Measurements from ENCODE around the gene MYH1. TPM values are rescaled to one million over a fixed set of nuclear protein-coding genes. Genes with fewer than 3 reads are reported as not detected.

Gene MYH1
- total RNA-seq, 4 donors from 2014 or later: 0.39 TPM; not detected in 3

DNA sequence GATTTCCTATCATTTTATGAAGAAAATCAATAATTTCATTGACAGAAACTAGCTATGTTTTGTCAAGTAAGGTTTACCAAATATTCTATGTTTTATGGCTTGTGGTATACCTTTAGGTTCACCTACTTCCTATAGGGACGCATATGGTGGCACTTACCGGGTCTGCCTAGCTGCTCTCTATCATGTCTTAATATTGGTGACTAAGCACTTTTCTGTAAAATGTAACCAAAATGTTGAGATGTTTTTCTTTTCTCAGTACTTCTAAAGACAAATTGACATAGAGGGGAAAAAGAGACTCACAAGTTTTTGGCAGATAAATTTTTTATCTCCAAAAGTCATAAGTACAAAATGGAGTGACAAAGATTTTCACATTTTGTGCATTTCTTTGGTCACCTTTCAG is 26.3 kb downstream of the MYH1 start:
- no peak for DNase-seq (ENCODE audit: low spot score in 2 of 2)
- WGBS, 2 donors: 93% methylated on average over 2 of the region's 2 CpGs
- Histone ChIP-seq H3K27me3 (no peaks in the 10 kb centered on the region), H3K9me3 (peaks cover 0 to 33% (median 5%) of the 10 kb centered on the region in 4 donors), H3K36me3 (no peaks in the 10 kb centered on the region), H3K4me3 (no peak overlapping the region), H3K4me1 (no peaks in the 10 kb centered on the region), H3K27ac (no peak overlapping the region)
- TF ChIP-seq, protein P1, sequence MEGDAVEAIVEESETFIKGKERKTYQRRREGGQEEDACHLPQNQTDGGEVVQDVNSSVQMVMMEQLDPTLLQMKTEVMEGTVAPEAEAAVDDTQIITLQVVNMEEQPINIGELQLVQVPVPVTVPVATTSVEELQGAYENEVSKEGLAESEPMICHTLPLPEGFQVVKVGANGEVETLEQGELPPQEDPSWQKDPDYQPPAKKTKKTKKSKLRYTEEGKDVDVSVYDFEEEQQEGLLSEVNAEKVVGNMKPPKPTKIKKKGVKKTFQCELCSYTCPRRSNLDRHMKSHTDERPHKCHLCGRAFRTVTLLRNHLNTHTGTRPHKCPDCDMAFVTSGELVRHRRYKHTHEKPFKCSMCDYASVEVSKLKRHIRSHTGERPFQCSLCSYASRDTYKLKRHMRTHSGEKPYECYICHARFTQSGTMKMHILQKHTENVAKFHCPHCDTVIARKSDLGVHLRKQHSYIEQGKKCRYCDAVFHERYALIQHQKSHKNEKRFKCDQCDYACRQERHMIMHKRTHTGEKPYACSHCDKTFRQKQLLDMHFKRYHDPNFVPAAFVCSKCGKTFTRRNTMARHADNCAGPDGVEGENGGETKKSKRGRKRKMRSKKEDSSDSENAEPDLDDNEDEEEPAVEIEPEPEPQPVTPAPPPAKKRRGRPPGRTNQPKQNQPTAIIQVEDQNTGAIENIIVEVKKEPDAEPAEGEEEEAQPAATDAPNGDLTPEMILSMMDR (IDR thresholded peaks at IDR 0.05): no peak
- TF ChIP-seq EP300 (IDR thresholded peaks at IDR 0.05) (no peak), POLR2A (IDR thresholded peaks at IDR 0.05) (no peak)

GRCh38 chr17:10482252-10482651 is 36.1 kb downstream of the MYH1 start:
- no peak overlapping the region for H3K27ac ChIP-seq
- no peaks in the 10 kb centered on the region for H3K4me1 ChIP-seq
- TF ChIP-seq, protein P1 (IDR thresholded peaks at IDR 0.05): no peak
- no peaks in the 10 kb centered on the region for H3K36me3 ChIP-seq
- peaks cover 0 to 39% (median 0%) of the 10 kb centered on the region in 4 donors for H3K9me3 ChIP-seq
- no peak overlapping the region for H3K4me3 ChIP-seq
- no peaks in the 10 kb centered on the region for H3K27me3 ChIP-seq
- no peak for DNase-seq (ENCODE audit: low spot score in 2 of 2)
- WGBS, 2 donors: 69 to 75% methylated on average over 1 of the region's 1 CpG

DNA sequence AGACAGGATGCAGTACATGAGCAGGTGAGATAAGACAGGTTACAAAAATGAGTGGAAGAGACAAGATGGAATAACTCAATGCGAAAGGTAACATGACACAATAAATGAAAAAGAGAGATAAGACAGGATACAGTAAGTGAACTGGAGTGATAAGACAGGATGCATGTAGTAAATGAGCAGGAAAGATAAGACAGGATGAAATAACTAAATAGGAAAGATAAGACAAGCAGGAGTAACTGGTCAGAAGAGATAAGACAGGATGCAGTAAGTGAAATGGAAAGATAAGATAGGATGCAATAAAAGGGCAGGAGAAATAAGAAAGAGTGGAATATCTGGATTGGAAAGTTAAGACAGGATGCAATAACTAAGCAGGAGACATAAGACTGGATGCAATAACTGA is 40.6 kb downstream of the MYH1 start:
- Histone ChIP-seq H3K4me3 (no peak overlapping the region), H3K27me3 (no peaks in the 10 kb centered on the region), H3K9me3 (peaks cover 0 to 11% (median 0%) of the 10 kb centered on the region in 4 donors), H3K27ac (no peak overlapping the region), H3K4me1 (no peaks in the 10 kb centered on the region), H3K36me3 (no peaks in the 10 kb centered on the region)
- TF ChIP-seq, protein P1 (IDR thresholded peaks at IDR 0.05): no peak
- TF ChIP-seq POLR2A (IDR thresholded peaks at IDR 0.05) (no peak), EP300 (IDR thresholded peaks at IDR 0.05) (no peak)
- 82 to 84% methylated on average over 1 of the region's 1 CpG for WGBS, 2 donors
- no peak for DNase-seq (ENCODE audit: low spot score in 2 of 2)

- Histone ChIP-seq H3K4me1 (no peaks in the 10 kb centered on the region), H3K27ac (no peak overlapping the region), H3K27me3 (no peaks in the 10 kb centered on the region), H3K4me3 (no peak overlapping the region), H3K9me3 (no peaks in the 10 kb centered on the region), H3K36me3 (no peaks in the 10 kb centered on the region)
- TF ChIP-seq EP300 (IDR thresholded peaks at IDR 0.05) (no peak), POLR2A (IDR thresholded peaks at IDR 0.05) (no peak)
- TF ChIP-seq, protein P1 (IDR thresholded peaks at IDR 0.05): no peak
- no peak for DNase-seq (ENCODE audit: low spot score in 2 of 2)
- 73 to 78% methylated on average over 4 of the region's 4 CpGs for WGBS, 2 donors
These were observed 43.8 kb downstream of the MYH1 start for GRCh38 chr17:10474536-10474935.

- WGBS, 2 donors: 91 to 96% methylated on average over 1 of the region's 1 CpG
- DNase-seq (ENCODE audit: low spot score in 2 of 2): no peak
- no peaks in the 10 kb centered on the region for H3K36me3 ChIP-seq
- H3K9me3 ChIP-seq: no peaks in the 10 kb centered on the region
- H3K27ac ChIP-seq: no peak overlapping the region
- H3K4me1 ChIP-seq: no peaks in the 10 kb centered on the region
- H3K4me3 ChIP-seq: no peak overlapping the region
- no peaks in the 10 kb centered on the region for H3K27me3 ChIP-seq
- no peak for TF ChIP-seq POLR2A (IDR thresholded peaks at IDR 0.05)
- TF ChIP-seq, protein P1 (IDR thresholded peaks at IDR 0.05): no peak
- TF ChIP-seq EP300 (IDR thresholded peaks at IDR 0.05): no peak
These were observed 46.5 kb downstream of the MYH1 start for GRCh38 chr17:10471858-10472257.

Measured in tibial nerve (tissue), 4 donors.